GM12864 (cell line): ENCODE measurements around the gene SLITRK2.

Experiments
- DNase-seq: peaks from one replicate; pipeline ENCODE4 v3.0.0-alpha.2; 2011; ENCODE audit warnings: low read depth
- H3K4me3 ChIP-seq: 2 replicates; pipeline ENCODE4 v1.5.1; 2011; ENCODE audit warnings: mild to moderate bottlenecking, low read depth, low read length, control low read depth
- TF ChIP-seq, protein P1 (sequence below): IDR thresholded peaks from 2 replicates; pipeline ENCODE4 v1.5.1; 2011; ENCODE audit warnings: low read depth, mild to moderate bottlenecking, moderate library complexity, low read length, control low read depth, inconsistent platforms; ENCODE audit errors: missing control alignments

Gene SLITRK2

DNA sequence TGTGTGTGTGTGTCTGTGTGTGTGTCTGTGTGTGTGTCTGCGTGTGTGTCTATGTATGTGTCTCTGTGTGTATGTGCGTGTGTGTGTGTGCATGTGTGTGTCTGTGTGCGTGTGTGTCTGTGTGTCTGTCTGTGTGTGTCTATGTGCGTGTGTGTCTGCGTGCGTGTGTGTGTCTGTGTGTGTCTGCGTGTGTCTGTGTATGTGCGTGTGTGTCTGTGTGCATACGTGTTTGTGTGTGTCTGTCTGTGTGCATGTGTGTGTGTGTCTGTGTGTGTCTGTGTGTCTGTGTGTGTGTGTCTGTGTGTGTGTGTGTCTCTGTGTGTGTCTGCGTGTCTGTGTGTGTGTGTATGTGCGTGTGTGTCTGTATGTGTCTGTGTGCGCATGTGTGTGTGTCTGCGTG lies 35.6 kb downstream of the SLITRK2 start:
- TF ChIP-seq, protein P1, sequence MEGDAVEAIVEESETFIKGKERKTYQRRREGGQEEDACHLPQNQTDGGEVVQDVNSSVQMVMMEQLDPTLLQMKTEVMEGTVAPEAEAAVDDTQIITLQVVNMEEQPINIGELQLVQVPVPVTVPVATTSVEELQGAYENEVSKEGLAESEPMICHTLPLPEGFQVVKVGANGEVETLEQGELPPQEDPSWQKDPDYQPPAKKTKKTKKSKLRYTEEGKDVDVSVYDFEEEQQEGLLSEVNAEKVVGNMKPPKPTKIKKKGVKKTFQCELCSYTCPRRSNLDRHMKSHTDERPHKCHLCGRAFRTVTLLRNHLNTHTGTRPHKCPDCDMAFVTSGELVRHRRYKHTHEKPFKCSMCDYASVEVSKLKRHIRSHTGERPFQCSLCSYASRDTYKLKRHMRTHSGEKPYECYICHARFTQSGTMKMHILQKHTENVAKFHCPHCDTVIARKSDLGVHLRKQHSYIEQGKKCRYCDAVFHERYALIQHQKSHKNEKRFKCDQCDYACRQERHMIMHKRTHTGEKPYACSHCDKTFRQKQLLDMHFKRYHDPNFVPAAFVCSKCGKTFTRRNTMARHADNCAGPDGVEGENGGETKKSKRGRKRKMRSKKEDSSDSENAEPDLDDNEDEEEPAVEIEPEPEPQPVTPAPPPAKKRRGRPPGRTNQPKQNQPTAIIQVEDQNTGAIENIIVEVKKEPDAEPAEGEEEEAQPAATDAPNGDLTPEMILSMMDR, result no peak
- no peak for DNase-seq
- H3K4me3 ChIP-seq, result no peak overlapping the region

DNA sequence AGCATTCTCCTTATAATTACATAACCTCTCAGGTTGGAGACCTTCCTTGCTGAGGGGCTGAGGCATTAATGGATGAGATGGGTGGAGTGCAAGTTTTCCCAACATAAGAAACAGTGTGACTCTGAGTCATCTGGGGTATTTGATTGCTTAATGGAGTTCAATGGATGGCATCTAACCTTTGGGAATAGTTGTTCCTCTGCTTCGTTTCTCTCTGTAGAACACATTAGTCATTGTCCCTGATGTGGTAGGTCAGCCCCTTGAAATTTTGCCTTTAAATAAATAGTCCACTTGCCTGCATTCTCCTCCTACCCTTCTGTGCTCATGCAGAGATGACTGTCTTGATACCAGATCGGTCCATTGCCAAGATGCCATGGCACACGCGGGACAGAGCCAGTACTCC lies 38.6 kb downstream of the SLITRK2 start:
- TF ChIP-seq, protein P1, result no peak
- no peak for DNase-seq
- no peak overlapping the region for H3K4me3 ChIP-seq

DNA sequence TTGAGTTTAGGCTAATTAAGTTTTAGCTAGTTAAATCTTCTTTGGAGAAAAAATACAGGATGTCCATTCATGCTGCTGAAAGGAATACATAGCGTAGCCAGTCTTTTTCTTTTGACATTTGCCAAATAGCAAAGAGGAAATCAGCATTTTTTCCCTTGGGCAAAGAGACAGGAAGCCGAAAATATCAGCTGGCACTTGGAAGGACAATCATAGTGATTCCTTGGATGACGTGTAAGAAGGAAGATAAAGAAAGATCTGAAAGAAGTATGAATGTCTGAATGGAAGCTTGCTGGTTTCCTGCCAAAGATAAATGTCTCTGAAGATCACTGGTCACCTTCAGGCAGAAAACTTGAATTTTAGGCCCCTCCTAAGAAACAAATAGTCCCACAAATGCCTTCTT lies 44.2 kb downstream of the SLITRK2 start:
- TF ChIP-seq, protein P1, result no peak
- no peak for DNase-seq
- H3K4me3 ChIP-seq, result no peak overlapping the region

DNA sequence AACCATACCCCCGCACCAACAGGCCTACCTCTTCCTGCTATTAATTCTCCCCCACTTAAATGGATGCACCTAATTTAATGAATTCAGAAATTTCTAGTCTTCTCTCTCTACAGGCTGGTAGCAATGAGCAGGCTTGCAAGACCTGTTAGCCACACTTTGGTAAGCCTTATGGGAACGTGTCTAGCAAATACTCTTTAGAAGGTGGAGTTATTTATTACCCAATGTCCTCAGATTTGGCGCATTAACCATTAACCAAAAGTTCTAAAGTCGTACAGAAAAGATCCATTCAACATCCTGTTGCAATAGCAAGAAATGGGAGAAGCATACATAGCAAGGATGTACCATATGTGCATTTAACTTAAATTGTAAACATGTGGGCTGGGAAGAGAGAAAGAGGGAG lies 47.5 kb downstream of the SLITRK2 start:
- TF ChIP-seq, protein P1, result no peak
- no peak overlapping the region for H3K4me3 ChIP-seq
- no peak for DNase-seq
